Gastroesophageal sphincter (tissue), 4 donors: ENCODE results near the gene WDR46. TPM values are rescaled to one million over a fixed set of nuclear protein-coding genes. Genes with fewer than 3 reads are reported as not detected.
"Not testable (repeated sequence)": the region's sequence is repeated elsewhere in the genome, so short reads cannot be mapped to it uniquely, and the experiment has no call there.

Experiments
- ATAC-seq: fragments of 150-250 bp; one replicate; pipeline ENCODE4 v1.9.1; 2016; ENCODE audit warnings: mild to moderate bottlenecking, moderate library complexity
- H3K27ac ChIP-seq, 4 donors: fragments of 200-600 bp; sonication (generic) in 3 of 4; 1 replicate in 3 of 4; 2 replicates in 1 of 4; pipeline ENCODE4 v1.5.1; 2016 to 2019
- H3K27me3 ChIP-seq: fragments of 200-600 bp; sonication (generic); one replicate; pipeline ENCODE4 v1.5.1; 2019
- H3K36me3 ChIP-seq, 2 donors: fragments of 200-600 bp; sonication (generic); one replicate each; pipeline ENCODE4 v1.5.1; 2019; ENCODE audit warnings: control low read depth in 1 of 2
- H3K4me1 ChIP-seq, 3 donors: fragments of 200-600 bp; sonication (generic); 1 replicate in 2 of 3; 2 replicates in 1 of 3; pipeline ENCODE4 v1.5.1; 2016 to 2019; ENCODE audit warnings: control low read depth in 2 of 3
- H3K4me3 ChIP-seq, 2 donors: fragments of 200-600 bp; sonication (generic); one replicate each; pipeline ENCODE4 v1.5.1; 2019; ENCODE audit warnings: mild to moderate bottlenecking in 1 of 2, moderate library complexity in 1 of 2
- H3K9me3 ChIP-seq, 3 donors: fragments of 200-600 bp; sonication (generic); one replicate each; pipeline ENCODE4 v1.5.1; 2017 to 2019; ENCODE audit warnings: control low read depth in 2 of 3
- EP300 ChIP-seq: sonication (generic); formaldehyde crosslinking; IDR thresholded peaks from one replicate; pipeline ENCODE4 v1.6.1; 2017; ENCODE audit warnings: antibody characterized with exemption, mild to moderate bottlenecking
- POLR2A ChIP-seq, 2 donors: fragments of 450-650 bp; IDR thresholded peaks; one replicate each; pipeline ENCODE4 v1.6.1; 2017; ENCODE audit warnings: antibody characterized with exemption in 2 of 2, mild to moderate bottlenecking in 2 of 2, moderate library complexity in 1 of 2
- POLR2AphosphoS5 ChIP-seq: sonication (generic); formaldehyde crosslinking; IDR thresholded peaks from one replicate; pipeline ENCODE4 v1.6.1; 2017; ENCODE audit warnings: antibody characterized with exemption
- whole genome bisulfite sequencing, 2 donors: methylation state at CpG; one replicate each; pipeline ENCODE4 v1.1.5; 2018; ENCODE audit warnings: low coverage in 1 of 2; 5-methylcytosine and 5-hydroxymethylcytosine counted together
- total RNA-seq, 4 donors: library from RNA; depleted of rRNA; stranded (reverse); fragments of >200 nt; gene quantifications; one replicate each; pipeline ENCODE4 v1.1.0, GENCODE V29; 2016
- TF ChIP-seq, protein P1 (sequence below), 4 experiments: fragments of 200-600 bp in 2 of 4; fragments of 450-650 bp in 2 of 4; sonication (generic) in 1 of 4; IDR thresholded peaks; one replicate each; pipeline ENCODE4 v1.5.1; 2017 to 2019; ENCODE audit warnings: antibody characterized with exemption in 4 of 4, mild to moderate bottlenecking in 2 of 4, moderate library complexity in 2 of 4

WDR46 gene
- total RNA-seq, 4 donors from 2014 or later, result 26.4 to 39.2 (median 35.6) TPM

DNA sequence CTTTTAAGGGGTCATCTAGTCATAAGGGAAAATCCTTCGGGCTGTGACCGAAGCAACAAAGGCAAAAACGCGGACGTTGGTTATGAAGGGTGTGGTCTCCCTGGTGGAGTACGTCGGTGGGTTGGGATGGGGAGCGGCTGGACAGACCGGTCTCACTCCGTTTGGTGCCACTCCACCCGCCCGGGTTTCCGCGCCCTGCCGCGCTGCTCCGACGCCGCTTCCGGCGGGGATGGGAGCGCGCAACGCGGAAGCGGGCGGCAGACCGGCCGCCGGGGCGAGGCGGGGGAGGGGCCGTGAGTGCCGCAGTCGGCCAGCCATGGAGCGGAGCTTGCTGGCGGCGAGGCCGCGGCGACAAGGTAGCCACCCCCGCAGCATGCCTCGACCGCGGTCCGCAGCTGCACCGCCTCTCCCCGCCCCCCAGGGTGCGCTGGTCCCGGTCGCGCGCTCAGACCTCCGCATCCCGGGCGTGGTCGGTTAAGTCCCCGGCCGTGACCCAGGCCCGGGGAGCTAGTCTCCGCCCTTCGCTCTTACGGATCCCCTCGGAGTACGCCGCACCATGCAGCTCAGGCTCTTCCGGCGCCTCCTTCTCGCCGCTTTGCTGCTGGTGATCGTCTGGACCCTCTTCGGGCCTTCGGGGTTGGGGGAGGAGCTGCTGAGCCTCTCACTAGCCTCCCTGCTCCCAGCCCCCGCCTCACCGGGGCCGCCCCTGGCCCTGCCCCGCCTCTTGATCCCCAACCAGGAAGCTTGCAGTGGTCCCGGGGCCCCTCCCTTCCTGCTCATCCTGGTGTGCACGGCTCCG lies 12.0 kb downstream of the WDR46 start, which contains the start of gene B3GALT4:
TSS of gene B3GALT4 (plus strand) at position 260 of the 799 bp plus-strand sequence. CDS start at position 557, 297 bp downstream.
- peaks cover 5 to 76% (median 39%) of the 10 kb centered on the region in 3 donors for H3K4me1 ChIP-seq

DNA sequence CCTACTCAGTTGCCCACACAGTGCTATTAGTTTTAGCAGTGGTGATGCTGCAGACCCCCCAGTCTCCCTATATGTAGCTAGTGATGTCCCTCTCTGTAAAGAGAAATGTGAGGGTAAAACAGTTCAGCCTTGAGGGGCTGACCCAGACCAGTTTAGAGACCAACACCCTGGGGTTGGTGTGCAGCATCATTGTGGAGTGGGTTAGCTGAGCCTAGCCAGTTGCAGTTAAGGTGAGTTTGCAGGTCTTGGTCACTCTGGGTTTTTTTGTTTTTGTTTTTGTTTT lies 12.5 kb downstream of the WDR46 start:
- Histone ChIP-seq H3K27ac (peak overlapping the region; percentile 73 to 96 (median 91)), H3K9me3 (no peaks in the 10 kb centered on the region), H3K4me1 (peaks cover 5 to 77% (median 39%) of the 10 kb centered on the region in 3 donors), H3K4me3 (peak overlapping the region; percentile 56 to 81), H3K27me3 (no peaks in the 10 kb centered on the region), H3K36me3 (peaks cover 0 to 65% of the 10 kb centered on the region in 2 donors)
- ATAC-seq, result no peak
- TF ChIP-seq, protein P1, sequence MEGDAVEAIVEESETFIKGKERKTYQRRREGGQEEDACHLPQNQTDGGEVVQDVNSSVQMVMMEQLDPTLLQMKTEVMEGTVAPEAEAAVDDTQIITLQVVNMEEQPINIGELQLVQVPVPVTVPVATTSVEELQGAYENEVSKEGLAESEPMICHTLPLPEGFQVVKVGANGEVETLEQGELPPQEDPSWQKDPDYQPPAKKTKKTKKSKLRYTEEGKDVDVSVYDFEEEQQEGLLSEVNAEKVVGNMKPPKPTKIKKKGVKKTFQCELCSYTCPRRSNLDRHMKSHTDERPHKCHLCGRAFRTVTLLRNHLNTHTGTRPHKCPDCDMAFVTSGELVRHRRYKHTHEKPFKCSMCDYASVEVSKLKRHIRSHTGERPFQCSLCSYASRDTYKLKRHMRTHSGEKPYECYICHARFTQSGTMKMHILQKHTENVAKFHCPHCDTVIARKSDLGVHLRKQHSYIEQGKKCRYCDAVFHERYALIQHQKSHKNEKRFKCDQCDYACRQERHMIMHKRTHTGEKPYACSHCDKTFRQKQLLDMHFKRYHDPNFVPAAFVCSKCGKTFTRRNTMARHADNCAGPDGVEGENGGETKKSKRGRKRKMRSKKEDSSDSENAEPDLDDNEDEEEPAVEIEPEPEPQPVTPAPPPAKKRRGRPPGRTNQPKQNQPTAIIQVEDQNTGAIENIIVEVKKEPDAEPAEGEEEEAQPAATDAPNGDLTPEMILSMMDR (IDR thresholded peaks at IDR 0.05), result no peak

More for the DNA sequence above, 12.0 kb downstream of the WDR46 start, which contains the start of gene B3GALT4:
- ATAC-seq, result peak; percentile 85
- H3K4me3 ChIP-seq, result peak within 1 kb of the TSS; percentile 56 to 81
- peak within 1 kb of the TSS; percentile 73 to 96 (median 91) for H3K27ac ChIP-seq
- H3K9me3 ChIP-seq, result no peaks in the 10 kb centered on the region
- H3K36me3 ChIP-seq, result peaks cover 0 to 71% of the 10 kb centered on the region in 2 donors
- no peak for TF ChIP-seq EP300
- TF ChIP-seq, protein P1 (IDR thresholded peaks at IDR 0.05), result peak in 3 of 4 experiments; percentile 52 to 75 (median 74)
- TF ChIP-seq POLR2AphosphoS5, result peak; percentile 54
- peak; percentile 63 to 72 for TF ChIP-seq POLR2A (IDR thresholded peaks at IDR 0.05)
- no peaks in the 10 kb centered on the region for H3K27me3 ChIP-seq
- 0 to 2% methylated on average over 9 to 10 of the region's 80 CpGs for WGBS, 2 donors

DNA sequence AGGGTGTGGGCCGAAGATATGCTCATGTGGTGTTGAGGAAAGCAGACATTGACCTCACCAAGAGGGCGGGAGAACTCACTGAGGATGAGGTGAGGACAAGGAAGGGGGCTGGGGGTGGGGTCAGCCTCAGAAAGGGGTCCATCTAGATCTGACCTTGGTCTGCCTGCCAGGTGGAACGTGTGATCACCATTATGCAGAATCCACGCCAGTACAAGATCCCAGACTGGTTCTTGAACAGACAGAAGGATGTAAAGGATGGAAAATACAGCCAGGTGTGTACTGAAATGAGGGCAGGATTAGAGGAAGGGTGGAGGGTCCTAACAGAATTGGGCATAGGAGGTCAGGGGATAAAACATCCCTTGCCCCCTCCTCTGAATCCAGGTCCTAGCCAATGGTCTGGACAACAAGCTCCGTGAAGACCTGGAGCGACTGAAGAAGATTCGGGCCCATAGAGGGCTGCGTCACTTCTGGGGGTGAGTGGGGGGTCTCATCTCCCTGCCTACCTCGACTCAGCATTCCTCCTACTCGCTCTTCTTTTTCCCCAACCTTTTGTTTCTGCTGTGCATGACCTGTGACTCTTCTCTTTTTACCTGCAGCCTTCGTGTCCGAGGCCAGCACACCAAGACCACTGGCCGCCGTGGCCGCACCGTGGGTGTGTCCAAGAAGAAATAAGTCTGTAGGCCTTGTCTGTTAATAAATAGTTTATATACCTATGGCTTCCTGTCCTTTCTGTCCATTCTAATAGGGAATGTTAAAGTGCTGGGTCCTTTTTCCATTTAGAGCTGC lies 13.1 kb downstream of the WDR46 start:
- H3K4me3 ChIP-seq, result peak overlapping the region in 1 of 2 donors; percentile 81
- peaks cover 0 to 60% of the 10 kb centered on the region in 2 donors for H3K36me3 ChIP-seq
- H3K27ac ChIP-seq, result peak overlapping the region; percentile 73 to 96 (median 91)
- not testable (repeated sequence) for H3K27me3 ChIP-seq, H3K9me3 ChIP-seq, ATAC-seq
- peaks cover 5 to 80% (median 39%) of the 10 kb centered on the region in 3 donors for H3K4me1 ChIP-seq
- 68 to 74% methylated on average over 12 to 16 of the region's 16 CpGs for WGBS, 2 donors

DNA sequence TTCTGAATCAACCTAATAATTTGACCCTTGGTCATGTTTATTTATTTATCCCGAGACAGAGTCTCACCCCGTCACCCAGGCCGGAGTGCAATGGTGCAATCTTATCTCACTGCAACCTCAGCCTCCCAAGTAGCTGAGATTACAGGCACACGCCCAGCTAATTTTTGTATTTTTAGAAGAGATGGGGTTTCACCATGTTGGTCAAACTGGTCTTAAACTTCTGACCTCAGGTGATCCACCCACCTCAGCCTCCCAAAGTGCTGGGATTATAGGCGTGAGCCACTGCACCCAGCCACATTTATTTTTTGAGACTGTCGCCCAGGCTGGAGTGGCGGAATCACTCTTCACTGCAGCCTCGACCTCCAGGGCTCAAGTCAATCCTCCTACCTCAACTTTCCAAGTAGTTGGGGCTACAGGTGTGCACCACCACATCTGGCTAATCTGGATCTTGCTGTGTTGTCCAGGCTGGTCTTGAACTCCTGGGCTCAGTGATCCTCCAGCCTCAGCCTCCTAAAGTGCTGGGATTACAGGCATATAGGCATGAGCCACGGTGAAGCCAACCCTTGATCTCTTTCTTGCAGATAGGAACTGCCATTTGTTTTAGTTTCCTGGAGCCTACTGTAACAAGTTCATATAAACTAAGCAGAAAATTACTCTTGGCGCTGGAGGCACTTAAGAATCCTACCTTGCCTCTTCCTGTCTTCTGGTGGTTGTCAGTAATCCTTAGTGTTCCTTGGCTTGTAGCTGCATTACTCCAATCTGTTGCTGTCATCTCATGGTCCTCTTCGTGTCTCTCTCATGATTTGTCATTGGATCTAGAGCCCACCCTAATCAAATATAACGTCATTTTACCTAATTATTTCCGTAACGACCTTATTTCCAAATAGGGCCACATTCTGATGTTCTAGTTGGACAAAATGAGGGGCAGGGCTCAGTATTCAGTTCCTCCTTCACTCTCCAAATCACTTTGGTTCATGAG lies 14.8 kb downstream of the WDR46 start:
- TF ChIP-seq, protein P1 (IDR thresholded peaks at IDR 0.05), result no peak
- TF ChIP-seq POLR2AphosphoS5 (no peak), EP300 (no peak), POLR2A (IDR thresholded peaks at IDR 0.05) (no peak)
- Histone ChIP-seq H3K27me3 (no peaks in the 10 kb centered on the region), H3K9me3 (no peaks in the 10 kb centered on the region), H3K36me3 (peaks cover 0 to 43% of the 10 kb centered on the region in 2 donors), H3K27ac (no peak overlapping the region), H3K4me1 (peaks cover 5 to 87% (median 39%) of the 10 kb centered on the region in 3 donors), H3K4me3 (no peak overlapping the region)
- 53 to 54% methylated on average over 11 to 12 of the region's 14 CpGs for WGBS, 2 donors
- no peak for ATAC-seq
